Stomach (tissue), 8 donors: ENCODE data around the gene TXNDC5. TPM values are rescaled to one million over a fixed set of nuclear protein-coding genes. Genes with fewer than 3 reads are reported as not detected.

ENCODE experiments used
- polyA plus RNA-seq, 3 donors: library from polyadenylated mRNA; stranded (reverse); fragments of 200-250 nt; gene quantifications; one replicate each; pipeline ENCODE4 v1.2.3, GENCODE V29; 2013
- total RNA-seq, 5 donors: library from RNA; depleted of rRNA; stranded (reverse); fragments of >200 nt; gene quantifications; one replicate each; pipeline versions ENCODE4 v1.1.0 to v1.2.3, GENCODE V29; 2014 to 2016
- donor health status: healthy with polysubstance abuse.
- donor health status: Bipolar disorder and iron deficiency.
- donor health status: healthy.

Gene TXNDC5
- total and polyA plus RNA-seq, 8 donors = 27.4 to 260 (median 48.2) TPM

Other genes starting within 250 kb of the TXNDC5 start
- gene BMP6, start 184.7 kb downstream of the TXNDC5 start, total RNA-seq = 10 to 100 TPM in 1 of 5 donors, 1 to 10 TPM in 2, under 1 TPM in 1, not detected in 1; 0.89 to 15.8 (median 4.5) TPM
- gene BMP6, start 184.7 kb downstream of the TXNDC5 start, polyA plus RNA-seq = 1 to 10 TPM in 2 of 3 donors, under 1 TPM in 1; 0.50 to 2.7 (median 1.4) TPM
- 10 to 100 TPM in 2 of 5 donors, 1 to 10 TPM in 2, under 1 TPM in 1; 0.29 to 31.2 (median 5.8) TPM for gene BLOC1S5, start 153.6 kb upstream of the TXNDC5 start, total RNA-seq
- 10 to 100 TPM in 1 of 3 donors, 1 to 10 TPM in 2; 3.6 to 11.5 (median 8.5) TPM for gene BLOC1S5, start 153.6 kb upstream of the TXNDC5 start, polyA plus RNA-seq
- 10 to 100 TPM in 4 of 5 donors, under 1 TPM in 1; 0.87 to 40.6 (median 19.6) TPM for gene EEF1E1, start 191.8 kb upstream of the TXNDC5 start, total RNA-seq
- 10 to 100 TPM; 32.2 to 51.3 (median 38.6) TPM for gene EEF1E1, start 191.8 kb upstream of the TXNDC5 start, polyA plus RNA-seq